GM18858 (cell line): Measurements from ENCODE around the gene PTGDS.
"Not testable (repeated sequence)": the region's sequence is repeated elsewhere in the genome, so short reads cannot be mapped to it uniquely, and the experiment has no call there.

Experiments
- ATAC-seq: cut with Tn5 transposase; IDR thresholded peaks from one replicate; pipeline ENCODE4 v1.9.1; 2021; ENCODE audit not compliant: unreplicated experiment

The PTGDS gene

GRCh38 chr9:136985853-136986252 is 8.5 kb downstream of the PTGDS start:
- ATAC-seq, result no peak

DNA sequence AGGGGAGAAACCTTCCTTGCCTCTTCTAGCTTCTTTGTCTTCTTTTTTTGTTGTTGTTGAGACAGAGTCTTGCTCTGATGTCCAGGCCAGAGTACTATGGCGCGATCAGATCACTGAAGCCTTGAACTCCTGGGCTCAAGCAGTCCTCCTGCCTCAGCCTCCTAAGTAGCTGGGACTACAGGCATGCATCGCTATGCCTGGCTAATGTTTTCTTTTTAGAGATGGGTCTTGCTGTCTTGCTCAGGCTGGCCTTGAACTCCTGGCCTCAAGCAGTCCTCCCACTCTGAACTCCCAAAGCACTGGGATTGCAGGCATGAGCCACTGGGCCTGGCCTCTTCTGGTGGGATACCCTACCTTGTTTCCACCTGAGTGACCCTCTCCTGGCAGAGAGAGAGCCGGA is 11.6 kb downstream of the PTGDS start:
- ATAC-seq, result no peak

- ATAC-seq, result no peak
Observed at GRCh38 chr9:136990242-136990911, 13.1 kb downstream of the PTGDS start.

GRCh38 chr9:136991993-136992818 is 14.9 kb downstream of the PTGDS start, which contains the start of gene PAXX:
TSS of gene PAXX (plus strand) at chr9:136992422. CDS start at chr9:136992444, 22 bp downstream.
- ATAC-seq, result peak; percentile 39

- no peak for ATAC-seq
Observed at GRCh38 chr9:136992819-136993369, 15.6 kb downstream of the PTGDS start.

GRCh38 chr9:136994180-136994887 is 17.0 kb downstream of the PTGDS start:
- ATAC-seq, result no peak

GRCh38 chr9:136994888-136995230 is 17.6 kb downstream of the PTGDS start:
- ATAC-seq, result no peak

DNA sequence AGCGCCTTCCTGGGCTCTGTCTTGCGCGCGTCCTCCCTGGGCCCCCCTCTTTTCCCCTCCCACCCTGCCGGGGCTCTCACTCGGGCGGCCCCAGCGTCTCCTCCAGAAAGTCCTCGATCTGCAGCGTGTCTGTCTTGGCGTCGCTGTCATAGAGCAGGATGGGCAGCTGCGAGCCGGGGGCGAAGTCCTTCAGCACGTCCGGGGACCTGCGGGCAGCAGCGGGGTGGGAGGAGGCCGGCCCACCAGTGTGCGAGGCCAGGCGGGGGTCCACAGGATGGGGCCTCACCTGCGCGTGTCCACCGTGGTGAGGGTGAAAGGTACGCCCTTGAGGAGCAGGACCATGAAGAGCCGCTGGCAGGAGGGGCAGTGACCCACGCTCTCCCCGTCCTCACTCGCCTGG is 18.1 kb downstream of the PTGDS start:
- no peak for ATAC-seq

GRCh38 chr9:136995772-136996311 is 18.5 kb downstream of the PTGDS start:
- no peak for ATAC-seq

GRCh38 chr9:136996361-136997292 is 19.3 kb downstream of the PTGDS start, which contains the start of gene CLIC3:
TSS of gene CLIC3 (minus strand) at chr9:136996568. CDS start at chr9:136996543, 25 bp downstream.
- no peak for ATAC-seq

GRCh38 chr9:136997371-136997770 is 20.1 kb downstream of the PTGDS start:
- ATAC-seq, result no peak

DNA sequence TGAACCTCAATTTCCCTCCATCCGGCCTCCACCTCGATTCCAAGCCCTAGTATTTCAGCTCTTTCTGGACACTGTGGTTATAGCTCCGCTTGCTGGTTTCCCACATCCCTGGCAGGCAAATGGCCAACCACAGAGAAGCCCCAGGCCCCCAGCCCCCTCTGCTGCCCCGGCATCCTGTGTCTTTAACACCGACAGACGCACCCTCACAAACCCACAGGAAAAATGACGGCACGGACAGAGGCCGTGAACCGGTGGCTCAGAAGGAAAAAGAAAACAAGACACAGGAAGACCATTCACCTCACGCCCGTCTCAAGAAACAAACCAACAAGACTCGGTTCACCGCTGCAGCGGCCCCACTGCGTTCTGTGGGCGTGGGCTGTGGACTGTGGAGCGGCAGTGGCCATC is 20.5 kb downstream of the PTGDS start:
- no peak for ATAC-seq

DNA sequence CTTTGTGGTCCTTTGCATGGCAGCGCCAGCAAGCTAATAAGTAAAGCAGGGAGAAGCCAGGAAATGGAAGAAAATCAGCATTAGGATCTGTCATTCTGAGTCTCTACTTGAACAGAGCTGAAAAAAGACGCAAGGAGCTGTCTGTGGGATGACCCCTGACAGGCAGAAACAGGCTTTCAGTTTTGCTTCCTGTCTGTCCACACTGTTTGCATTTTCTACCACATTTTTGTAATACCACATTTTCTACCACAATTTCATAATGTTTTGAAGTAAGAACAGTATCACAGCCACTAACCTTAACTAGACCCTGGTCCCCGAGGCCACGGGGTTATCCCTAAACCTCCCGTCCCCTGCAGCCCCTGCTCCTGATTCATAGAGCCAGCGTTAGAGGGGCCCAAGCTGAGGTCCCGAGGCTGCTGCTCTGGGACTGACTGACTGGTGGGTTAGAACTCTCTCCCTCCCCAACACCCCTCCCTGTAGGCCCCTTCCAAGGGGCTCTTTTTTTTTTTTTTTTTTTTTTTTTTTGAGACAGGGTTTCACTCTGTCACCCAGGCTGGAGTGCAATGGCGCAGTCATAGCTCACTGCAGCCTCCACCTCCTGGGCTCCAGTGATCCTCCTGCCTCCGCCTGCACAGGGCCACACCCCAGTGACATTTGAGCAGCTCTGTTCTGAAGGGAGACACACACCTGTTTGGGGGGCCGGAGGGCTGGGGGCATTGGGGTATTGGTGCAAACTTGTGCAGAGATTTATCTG is 23.1 kb downstream of the PTGDS start:
- ATAC-seq, result peak; percentile 71

GRCh38 chr9:137001857-137002645 is 24.7 kb downstream of the PTGDS start:
- no peak for ATAC-seq

DNA sequence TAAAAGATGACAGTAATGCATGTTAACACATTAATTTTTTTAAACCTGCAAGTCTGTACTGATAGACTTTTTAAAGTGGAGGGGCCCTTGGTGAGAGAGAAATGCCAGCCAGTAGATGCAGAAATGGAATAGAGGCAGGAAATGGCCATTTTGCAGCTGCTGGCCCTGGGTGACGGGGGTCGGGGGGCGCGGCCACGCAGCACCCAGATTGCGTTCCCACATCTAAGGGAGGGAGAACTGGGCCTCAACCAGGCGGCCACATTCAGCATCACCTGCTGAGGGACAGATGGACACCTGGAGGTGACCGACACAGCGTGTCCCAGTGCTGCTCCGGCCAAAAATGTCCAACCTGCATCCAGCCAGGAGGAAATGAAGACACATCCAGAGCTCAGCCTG is 25.3 kb downstream of the PTGDS start:
- no peak for ATAC-seq

DNA sequence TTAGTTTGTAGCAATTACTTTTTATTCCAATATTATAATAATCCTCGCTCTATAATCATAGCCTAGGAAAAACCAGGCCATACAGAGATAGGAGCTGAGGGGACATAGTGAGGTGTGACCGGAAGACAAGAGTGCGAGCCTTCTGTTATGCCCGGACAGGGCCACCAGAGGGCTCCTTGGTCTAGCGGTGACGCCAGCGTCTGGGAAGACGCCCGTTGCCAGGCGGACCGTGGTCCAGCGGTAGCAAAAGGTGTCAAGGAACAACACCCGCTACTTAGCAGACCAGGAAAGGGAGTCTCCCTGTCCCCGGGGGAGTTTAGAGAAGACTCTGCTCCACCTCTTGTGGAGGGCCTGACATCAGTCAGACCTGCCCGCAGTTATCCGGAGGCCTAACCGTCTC is 27.0 kb downstream of the PTGDS start:
- not testable (repeated sequence) for ATAC-seq

DNA sequence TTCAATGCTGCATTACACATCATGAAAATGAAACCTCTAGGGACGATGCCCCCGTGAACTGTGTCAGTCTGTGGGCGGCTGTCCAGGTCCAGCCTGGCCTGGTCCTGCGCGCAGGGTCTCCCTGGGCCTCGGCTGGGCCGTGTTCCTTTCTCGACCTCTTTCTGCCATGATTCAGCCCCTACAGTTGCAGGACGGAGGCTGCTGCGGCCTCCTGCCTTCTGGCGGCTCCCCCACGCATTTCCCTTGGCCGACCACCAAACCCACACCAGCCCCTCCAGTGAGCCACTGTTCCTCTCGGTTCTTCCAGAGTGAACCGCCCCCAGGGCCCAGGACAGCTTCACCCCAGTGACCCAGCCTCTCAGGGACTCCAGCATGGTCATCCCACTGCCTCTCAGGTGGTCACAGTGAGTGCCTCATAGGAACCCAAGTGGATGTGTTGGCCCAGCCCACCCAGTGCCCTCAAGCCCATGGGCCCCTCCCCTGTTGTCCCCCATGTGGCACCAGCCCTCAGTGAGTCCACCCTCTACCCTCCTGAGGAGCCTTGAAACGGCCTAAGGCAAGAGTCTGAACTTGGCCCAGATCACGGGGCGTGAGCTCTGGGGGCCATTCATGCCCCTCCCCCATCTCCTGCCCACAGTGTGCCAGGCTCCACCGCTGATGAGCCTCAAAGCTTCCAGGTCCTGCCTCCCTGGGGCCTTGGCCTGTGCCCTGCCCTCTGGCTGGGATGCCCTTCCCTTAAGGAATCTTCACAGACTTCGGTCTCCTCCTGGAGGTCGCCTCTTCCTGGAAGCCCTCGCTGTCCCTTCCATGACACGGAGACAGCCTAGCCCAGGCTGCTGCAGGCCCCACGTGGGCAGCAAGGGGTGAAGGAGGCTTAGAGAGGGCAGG is 29.1 kb downstream of the PTGDS start:
- ATAC-seq, result no peak
